Vein endothelial cell (primary cell): ENCODE measurements around the gene IGFL1. TPM values are rescaled to one million over a fixed set of nuclear protein-coding genes. Genes with fewer than 3 reads are reported as not detected.

Source experiments
- total RNA-seq: library from RNA; depleted of rRNA; stranded (reverse); fragments of >200 nt; gene quantifications from 2 replicates; pipeline ENCODE4 v1.2.3, GENCODE V29; 2012

IGFL1 gene
- not detected in 2 replicates for total RNA-seq

DNA sequence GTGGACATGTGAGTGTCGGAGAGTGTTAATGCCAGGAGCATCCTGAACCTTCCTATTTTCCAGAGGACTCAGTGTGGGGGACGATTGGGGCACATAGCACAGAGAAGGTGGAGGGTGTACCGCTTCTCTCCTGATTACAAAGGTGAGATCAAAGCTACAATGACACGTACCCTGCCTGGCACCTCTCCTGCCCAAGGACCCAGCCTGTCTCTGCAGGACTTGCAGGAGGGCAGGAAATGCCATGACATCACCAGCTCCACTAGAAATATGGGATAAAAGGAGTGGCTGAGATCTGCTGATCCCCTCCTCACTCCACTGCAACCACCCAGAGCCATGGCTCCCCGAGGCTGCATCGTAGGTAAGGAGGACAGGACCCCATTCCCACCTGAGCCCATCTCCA is at the start of gene IGFL1:
Gene IGFL1, plus strand, starts transcription at position 301 of the 400 bp plus-strand sequence. Its CDS starts 33 bp downstream, at position 334.

Other genes with a start within 250 kb of the IGFL1 start
- 6.0 and 9.1 TPM in 2 replicates for gene CCDC61, start 234.3 kb upstream of the IGFL1 start, total RNA-seq
- gene PGLYRP1, start 206.7 kb upstream of the IGFL1 start, total RNA-seq, result not detected in 2 replicates
- gene IGFL4, start 188.7 kb upstream of the IGFL1 start, total RNA-seq, result not detected in 2 replicates
- gene IGFL3, start 105.1 kb upstream of the IGFL1 start, total RNA-seq, result not detected in 2 replicates
- not detected in 2 replicates for gene IGFL2, start 81.5 kb upstream of the IGFL1 start, total RNA-seq
- gene HIF3A, start 67.3 kb downstream of the IGFL1 start, total RNA-seq, result 4.6 and 7.8 TPM in 2 replicates
- 72.8 and 87.7 TPM in 2 replicates for gene PPP5C, start 117.3 kb downstream of the IGFL1 start, total RNA-seq
- under 0.01 and 0.29 TPM in 2 replicates for gene CCDC8, start 183.8 kb downstream of the IGFL1 start, total RNA-seq
- gene PNMA8C, start 199.2 kb downstream of the IGFL1 start, total RNA-seq, result not detected in 2 replicates
- gene PNMA8A, start 241.8 kb downstream of the IGFL1 start, total RNA-seq, result under 0.01 and 0.10 TPM in 2 replicates